Measurements from ENCODE around the gene ARPC1B.
A peak's percentile ranks its signal among the peaks of the same experiment; 100 is the strongest.
"Not testable (repeated sequence)": the region's sequence is repeated elsewhere in the genome, so short reads cannot be mapped to it uniquely, and the experiment has no call there.

The ARPC1B gene

DNA sequence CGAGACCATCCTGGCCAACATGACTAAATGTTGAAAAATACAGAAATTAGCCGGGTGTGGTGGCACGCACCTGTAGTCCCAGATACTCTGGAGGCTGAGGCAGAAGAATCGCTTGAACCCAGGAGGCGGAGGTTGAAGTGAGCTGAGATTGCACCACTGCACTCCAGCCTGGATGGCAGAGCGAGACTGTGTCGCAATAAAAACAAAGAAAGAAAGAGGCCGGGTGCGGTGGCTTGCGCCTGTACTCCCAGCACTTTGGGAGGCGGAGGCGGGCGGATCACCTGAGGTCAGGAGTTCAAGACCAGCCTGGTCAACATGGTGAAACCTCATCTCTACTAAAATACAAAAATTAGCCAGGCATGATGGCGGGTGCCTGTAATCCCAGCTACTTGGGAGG is 12.7 kb downstream of the ARPC1B start:
- not testable (repeated sequence) for H2BK5ac ChIP-seq (ENCODE audit: low read length); H3K27ac ChIP-seq (replicated peaks; ENCODE audit: low read length); H4K91ac ChIP-seq (ENCODE audit: low read depth, low read length, poor library complexity); H2BK120ac ChIP-seq (ENCODE audit: low read depth, low read length); H3K23ac ChIP-seq (ENCODE audit: low read depth, low read length, poor library complexity); H3K14ac ChIP-seq (ENCODE audit: low read length); H2AK5ac ChIP-seq (ENCODE audit: low read depth, low read length); H3K4me1 ChIP-seq (ENCODE audit: control insufficient read depth in 2 of 2, insufficient read depth in 1 of 2, low read depth in 1 of 2, low read length in 2 of 2); H2AFZ ChIP-seq (ENCODE audit: low read length); H3K18ac ChIP-seq (ENCODE audit: low read length); H3K9me3 ChIP-seq (replicated peaks in 1 of 2; ENCODE audit: control insufficient read depth in 2 of 2, insufficient read depth in 1 of 2, low read depth in 1 of 2, low read length in 2 of 2); H3K4me3 ChIP-seq (ENCODE audit: low read length in 2 of 2); H3K9ac ChIP-seq (ENCODE audit: low read depth, low read length, poor library complexity); H3K79me1 ChIP-seq (ENCODE audit: low read depth, low read length); DNase-seq (ENCODE audit: low spot score); H2BK15ac ChIP-seq (ENCODE audit: low read length); H3K4me2 ChIP-seq (ENCODE audit: insufficient read depth, low read length, poor library complexity, severe bottlenecking); H3K4ac ChIP-seq (ENCODE audit: low read length); H3K27me3 ChIP-seq (ENCODE audit: control insufficient read depth in 3 of 3, insufficient read depth in 3 of 3, low read depth in 1 of 3, low read length in 3 of 3); H2BK12ac ChIP-seq (ENCODE audit: low read length); H4K8ac ChIP-seq (ENCODE audit: low read depth, low read length)
- WGBS, 2 donors (ENCODE audit: extremely low coverage in 2 of 2, insufficient read length in 2 of 2, insufficient replicate concordance in 1 of 2) = no CpG with 5 or more reads among the region's 14 CpGs
- H3K36me3 ChIP-seq (replicated peaks in 1 of 2; ENCODE audit: control insufficient read depth in 2 of 2, insufficient read depth in 2 of 2, low read length in 2 of 2) = peaks cover 27 to 44% of the 10 kb centered on the region in 2 donors

DNA sequence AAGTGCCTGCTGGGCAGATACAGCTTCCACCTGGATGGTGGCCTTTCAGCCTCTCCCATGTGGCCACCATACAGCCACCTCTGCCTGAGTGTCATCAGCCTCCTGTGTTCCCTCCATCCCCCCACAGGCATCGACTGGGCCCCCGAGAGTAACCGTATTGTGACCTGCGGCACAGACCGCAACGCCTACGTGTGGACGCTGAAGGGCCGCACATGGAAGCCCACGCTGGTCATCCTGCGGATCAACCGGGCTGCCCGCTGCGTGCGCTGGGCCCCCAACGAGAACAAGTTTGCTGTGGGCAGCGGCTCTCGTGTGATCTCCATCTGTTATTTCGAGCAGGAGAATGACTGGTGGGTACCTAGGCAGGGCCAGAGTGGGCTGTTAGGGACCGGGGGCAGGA is 13.4 kb downstream of the ARPC1B start:
- Histone ChIP-seq H3K4ac (ENCODE audit: low read length) (no peak overlapping the region), H4K8ac (ENCODE audit: low read depth, low read length) (no peak overlapping the region), H3K4me1 (ENCODE audit: control insufficient read depth in 2 of 2, insufficient read depth in 1 of 2, low read depth in 1 of 2, low read length in 2 of 2) (peaks cover 0 to 3% of the 10 kb centered on the region in 2 donors), H3K4me2 (ENCODE audit: insufficient read depth, low read length, poor library complexity, severe bottlenecking) (no peak overlapping the region), H4K91ac (ENCODE audit: low read depth, low read length, poor library complexity) (no peak overlapping the region), H2BK15ac (ENCODE audit: low read length) (no peak overlapping the region), H3K18ac (ENCODE audit: low read length) (no peak overlapping the region), H3K23ac (ENCODE audit: low read depth, low read length, poor library complexity) (peak overlapping the region; percentile 91), H2BK5ac (ENCODE audit: low read length) (no peak overlapping the region), H2AK5ac (ENCODE audit: low read depth, low read length) (no peak overlapping the region), H2BK120ac (ENCODE audit: low read depth, low read length) (no peak overlapping the region), H3K79me1 (ENCODE audit: low read depth, low read length) (peaks cover 8% of the 10 kb centered on the region), H2AFZ (ENCODE audit: low read length) (no peak overlapping the region), H3K4me3 (ENCODE audit: low read length in 2 of 2) (no peak overlapping the region), H3K36me3 (replicated peaks in 1 of 2; ENCODE audit: control insufficient read depth in 2 of 2, insufficient read depth in 2 of 2, low read length in 2 of 2) (peaks cover 27 to 51% of the 10 kb centered on the region in 2 donors), H3K27me3 (ENCODE audit: control insufficient read depth in 3 of 3, insufficient read depth in 3 of 3, low read depth in 1 of 3, low read length in 3 of 3) (no peaks in the 10 kb centered on the region), H3K27ac (replicated peaks; ENCODE audit: low read length) (no peak overlapping the region), H3K14ac (ENCODE audit: low read length) (no peak overlapping the region), H3K9ac (ENCODE audit: low read depth, low read length, poor library complexity) (peak overlapping the region; percentile 30), H2BK12ac (ENCODE audit: low read length) (no peak overlapping the region), H3K9me3 (replicated peaks in 1 of 2; ENCODE audit: control insufficient read depth in 2 of 2, insufficient read depth in 1 of 2, low read depth in 1 of 2, low read length in 2 of 2) (no peaks in the 10 kb centered on the region)
- WGBS, 2 donors (ENCODE audit: extremely low coverage in 2 of 2, insufficient read length in 2 of 2, insufficient replicate concordance in 1 of 2) = no CpG with 5 or more reads among the region's 20 CpGs
- DNase-seq (ENCODE audit: low spot score) = no peak

DNA sequence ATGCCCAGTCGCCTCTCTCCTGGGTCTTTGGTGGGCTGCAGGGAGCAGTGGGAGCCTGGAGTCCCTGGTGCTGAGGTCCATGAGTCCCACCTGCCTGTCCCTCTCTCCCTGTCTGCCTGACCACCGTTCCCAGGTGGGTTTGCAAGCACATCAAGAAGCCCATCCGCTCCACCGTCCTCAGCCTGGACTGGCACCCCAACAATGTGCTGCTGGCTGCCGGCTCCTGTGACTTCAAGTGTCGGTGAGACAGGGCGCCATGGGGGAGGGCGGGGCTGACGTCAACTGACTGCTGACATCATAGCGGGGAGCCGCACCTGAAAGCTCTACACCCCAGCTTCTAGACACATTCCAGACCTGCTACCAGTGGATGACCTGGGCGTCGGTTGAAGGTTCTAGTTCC is 15.2 kb downstream of the ARPC1B start:
- H3K4me3 ChIP-seq (ENCODE audit: low read length in 2 of 2) = no peak overlapping the region
- no CpG with 5 or more reads among the region's 13 CpGs for WGBS, 2 donors (ENCODE audit: extremely low coverage in 2 of 2, insufficient read length in 2 of 2, insufficient replicate concordance in 1 of 2)

DNA sequence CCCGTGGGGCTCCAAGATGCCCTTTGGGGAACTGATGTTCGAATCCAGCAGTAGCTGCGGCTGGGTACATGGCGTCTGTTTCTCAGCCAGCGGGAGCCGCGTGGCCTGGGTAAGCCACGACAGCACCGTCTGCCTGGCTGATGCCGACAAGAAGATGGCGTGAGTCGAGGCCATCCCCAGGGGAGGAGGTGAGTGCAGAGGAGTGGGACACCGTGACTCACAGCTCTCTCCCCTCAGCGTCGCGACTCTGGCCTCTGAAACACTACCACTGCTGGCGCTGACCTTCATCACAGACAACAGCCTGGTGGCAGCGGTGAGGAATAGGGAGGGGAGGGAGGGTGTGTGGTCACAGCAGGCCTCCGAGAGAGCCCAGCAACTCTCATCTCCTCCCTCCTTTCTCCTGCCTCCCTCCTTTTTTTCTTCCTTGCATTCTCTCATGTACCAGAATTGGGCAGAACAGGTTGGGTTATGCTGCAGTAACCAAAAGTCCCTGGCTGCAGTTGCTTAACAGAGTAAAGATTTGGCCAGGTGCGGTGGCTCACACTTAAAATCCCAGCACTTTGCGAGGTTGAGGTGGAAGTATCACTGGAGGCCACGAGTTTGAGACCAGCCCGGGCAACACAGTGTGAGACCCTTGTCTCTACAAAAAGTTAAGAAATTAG is 16.5 kb downstream of the ARPC1B start:
- Histone ChIP-seq H3K18ac (ENCODE audit: low read length) (no peak overlapping the region), H3K4ac (ENCODE audit: low read length) (no peak overlapping the region), H3K4me2 (ENCODE audit: insufficient read depth, low read length, poor library complexity, severe bottlenecking) (no peak overlapping the region), H3K36me3 (replicated peaks in 1 of 2; ENCODE audit: control insufficient read depth in 2 of 2, insufficient read depth in 2 of 2, low read length in 2 of 2) (peaks cover 36 to 82% of the 10 kb centered on the region in 2 donors), H3K27ac (replicated peaks; ENCODE audit: low read length) (no peak overlapping the region), H4K91ac (ENCODE audit: low read depth, low read length, poor library complexity) (no peak overlapping the region), H3K23ac (ENCODE audit: low read depth, low read length, poor library complexity) (no peak overlapping the region), H2BK12ac (ENCODE audit: low read length) (no peak overlapping the region), H3K79me1 (ENCODE audit: low read depth, low read length) (peaks cover 6% of the 10 kb centered on the region), H3K4me1 (ENCODE audit: control insufficient read depth in 2 of 2, insufficient read depth in 1 of 2, low read depth in 1 of 2, low read length in 2 of 2) (peaks cover 0 to 10% of the 10 kb centered on the region in 2 donors), H2BK5ac (ENCODE audit: low read length) (no peak overlapping the region), H3K14ac (ENCODE audit: low read length) (no peak overlapping the region), H2BK15ac (ENCODE audit: low read length) (peak overlapping the region; percentile 19), H3K9me3 (replicated peaks in 1 of 2; ENCODE audit: control insufficient read depth in 2 of 2, insufficient read depth in 1 of 2, low read depth in 1 of 2, low read length in 2 of 2) (no peaks in the 10 kb centered on the region), H4K8ac (ENCODE audit: low read depth, low read length) (peak overlapping the region; percentile 98), H2AK5ac (ENCODE audit: low read depth, low read length) (no peak overlapping the region), H2AFZ (ENCODE audit: low read length) (no peak overlapping the region), H3K27me3 (ENCODE audit: control insufficient read depth in 3 of 3, insufficient read depth in 3 of 3, low read depth in 1 of 3, low read length in 3 of 3) (no peaks in the 10 kb centered on the region), H3K9ac (ENCODE audit: low read depth, low read length, poor library complexity) (peak overlapping the region; percentile 54), H3K4me3 (ENCODE audit: low read length in 2 of 2) (no peak overlapping the region), H2BK120ac (ENCODE audit: low read depth, low read length) (no peak overlapping the region)
- DNase-seq (ENCODE audit: low spot score) = no peak
- WGBS, 2 donors (ENCODE audit: extremely low coverage in 2 of 2, insufficient read length in 2 of 2, insufficient replicate concordance in 1 of 2) = no CpG with 5 or more reads among the region's 23 CpGs

More for the DNA sequence above, 15.2 kb downstream of the ARPC1B start:
- H2AK5ac ChIP-seq (ENCODE audit: low read depth, low read length) = peak overlapping the region; percentile 63
- H4K8ac ChIP-seq (ENCODE audit: low read depth, low read length) = no peak overlapping the region
- no peak overlapping the region for H3K18ac ChIP-seq (ENCODE audit: low read length)
- H3K4me2 ChIP-seq (ENCODE audit: insufficient read depth, low read length, poor library complexity, severe bottlenecking) = no peak overlapping the region
- no peak overlapping the region for H3K4ac ChIP-seq (ENCODE audit: low read length)
- H3K79me1 ChIP-seq (ENCODE audit: low read depth, low read length) = peaks cover 8% of the 10 kb centered on the region
- no peak overlapping the region for H2BK12ac ChIP-seq (ENCODE audit: low read length)
- no peak overlapping the region for H3K23ac ChIP-seq (ENCODE audit: low read depth, low read length, poor library complexity)
- peaks cover 29 to 69% of the 10 kb centered on the region in 2 donors for H3K36me3 ChIP-seq (replicated peaks in 1 of 2; ENCODE audit: control insufficient read depth in 2 of 2, insufficient read depth in 2 of 2, low read length in 2 of 2)
- H3K27ac ChIP-seq (replicated peaks; ENCODE audit: low read length) = no peak overlapping the region
- DNase-seq (ENCODE audit: low spot score) = no peak
- H3K27me3 ChIP-seq (ENCODE audit: control insufficient read depth in 3 of 3, insufficient read depth in 3 of 3, low read depth in 1 of 3, low read length in 3 of 3) = no peaks in the 10 kb centered on the region
- no peak overlapping the region for H2BK5ac ChIP-seq (ENCODE audit: low read length)
- H4K91ac ChIP-seq (ENCODE audit: low read depth, low read length, poor library complexity) = peak overlapping the region; percentile 72
- no peak overlapping the region for H3K9ac ChIP-seq (ENCODE audit: low read depth, low read length, poor library complexity)
- H3K14ac ChIP-seq (ENCODE audit: low read length) = no peak overlapping the region
- H2AFZ ChIP-seq (ENCODE audit: low read length) = no peak overlapping the region
- no peaks in the 10 kb centered on the region for H3K9me3 ChIP-seq (replicated peaks in 1 of 2; ENCODE audit: control insufficient read depth in 2 of 2, insufficient read depth in 1 of 2, low read depth in 1 of 2, low read length in 2 of 2)
- no peak overlapping the region for H2BK15ac ChIP-seq (ENCODE audit: low read length)
- peaks cover 0 to 10% of the 10 kb centered on the region in 2 donors for H3K4me1 ChIP-seq (ENCODE audit: control insufficient read depth in 2 of 2, insufficient read depth in 1 of 2, low read depth in 1 of 2, low read length in 2 of 2)
- no peak overlapping the region for H2BK120ac ChIP-seq (ENCODE audit: low read depth, low read length)
